ENCODE data around the gene PRKCA. TPM values are rescaled to one million over a fixed set of nuclear protein-coding genes. Genes with fewer than 3 reads are reported as not detected.

The PRKCA gene
- total and polyA plus RNA-seq, 10 of the 15 experiments (the other 5 are each of a cell fraction or from before 2014, with no cell fraction given) = 0.11 to 14.6 (median 0.72) TPM

DNA sequence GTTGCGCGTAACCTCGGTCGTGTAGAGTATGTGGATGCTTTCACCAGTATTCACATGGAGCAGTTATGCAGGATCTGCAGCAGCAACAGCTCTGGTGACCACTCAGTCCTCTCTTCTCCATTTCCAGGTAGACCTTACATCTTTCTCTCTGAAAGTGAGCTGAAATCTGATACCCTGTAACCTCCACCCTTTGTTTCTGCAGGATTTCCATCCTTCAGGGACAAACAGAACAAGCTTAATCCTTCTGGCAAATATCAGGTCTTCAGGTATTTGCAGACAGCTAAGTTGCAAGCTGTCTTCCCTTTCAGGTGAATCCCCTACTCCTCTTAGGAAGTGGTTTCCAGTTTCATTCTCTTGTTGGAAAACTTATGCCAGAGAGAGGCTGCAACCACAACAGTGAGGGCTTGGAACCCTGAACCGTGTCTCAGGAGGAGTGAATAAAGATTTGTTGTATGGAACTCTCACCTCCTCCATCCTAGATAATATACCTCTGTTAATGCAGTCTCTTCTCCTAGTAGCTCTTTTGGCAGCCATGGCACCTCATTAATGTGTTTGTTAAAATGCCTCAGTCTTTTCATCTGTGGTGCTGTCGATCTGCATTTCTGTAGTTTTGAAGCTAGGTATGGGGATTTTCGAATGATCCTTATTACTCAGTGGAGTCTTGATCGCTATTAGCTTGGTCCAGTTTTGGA, 172.5 kb downstream of the PRKCA start:
- no peak overlapping the region for H3K27ac ChIP-seq (ENCODE audit: control insufficient read depth, insufficient read depth)

More for the DNA sequence above, 172.5 kb downstream of the PRKCA start:
- ATAC-seq = no peak
- Histone ChIP-seq H3K36me3 (ENCODE audit: control insufficient read depth in 2 of 2, insufficient read depth in 2 of 2, low read length in 1 of 2) (no peaks in the 10 kb centered on the region), H3K4me2 (ENCODE audit: control insufficient read depth, insufficient read depth) (no peak overlapping the region), H3K4me1 (ENCODE audit: control insufficient read depth, insufficient read depth, low read length) (peaks cover 2% of the 10 kb centered on the region), H2AFZ (ENCODE audit: control insufficient read depth, low read depth, low read length) (no peak overlapping the region), H3K9me3 (replicated peaks; ENCODE audit: control insufficient read depth, insufficient read depth, low read length) (no peaks in the 10 kb centered on the region; the same call in 2 of the 3 replicates), H3K4me3 (no peak overlapping the region), H3K9ac (ENCODE audit: control insufficient read depth, insufficient read depth, low read length) (no peak overlapping the region), H3K79me2 (ENCODE audit: control insufficient read depth, insufficient read depth, low read length) (no peaks in the 10 kb centered on the region), H3K27me3 (replicated peaks in 1 of 2; ENCODE audit: control insufficient read depth in 2 of 2, insufficient read depth in 2 of 2, low read length in 1 of 2) (no peaks in the 10 kb centered on the region; a peak in 1 of 4 replicates), H4K20me1 (ENCODE audit: control insufficient read depth, insufficient read depth) (no peaks in the 10 kb centered on the region)
- no peak for FAIRE-seq
- in situ Hi-C loops (cut with MboI) = no loop called here
- POLR2A ChIA-PET = interaction anchor here (0.6 to 1.5 kb wide), 2 partner anchors 10 to 251 kb away, joined by 3 to 4 read pairs; no protein-coding TSS in a partner anchor
- intact Hi-C loops (cut with micrococcal nuclease; ENCODE audit: unreplicated experiment) = no loop called here
- RAD21 ChIA-PET (ENCODE audit: unreplicated experiment) = interaction anchor here (0.9 kb wide), 1 partner anchor 9 kb away, joined by 3 read pairs; no protein-coding TSS in a partner anchor
- WGBS (ENCODE audit: insufficient coverage, insufficient replicate concordance, low lambda C conversion rate, missing lambda C conversion rate) = 44% methylated on average over 8 of the region's 8 CpGs
- SMC1A ChIA-PET (ENCODE audit: uncharacterized antibody, unreplicated experiment) = interaction anchor here (0.7 to 2.5 kb wide), 6 partner anchors 9 to 61 kb away, joined by 3 to 16 read pairs (median 3); no protein-coding TSS in a partner anchor
- no TSS peak for BruUV-seq (replicated peaks)
- TF ChIP-seq ATF7 (IDR thresholded peaks at IDR 0.05; ENCODE audit: low read depth) (no peak), ESRRA (IDR thresholded peaks at IDR 0.05; ENCODE audit: low read length) (no peak), ZBED1 (IDR thresholded peaks at IDR 0.05; ENCODE audit: borderline replicate concordance) (no peak), POLR2AphosphoS2 (IDR thresholded peaks at IDR 0.05; ENCODE audit: low read depth, low read length) (no peak), HDAC6 (IDR thresholded peaks at IDR 0.05; ENCODE audit: unreplicated experiment) (no peak), SP1 (IDR thresholded peaks at IDR 0.05; ENCODE audit: low read depth, low read length) (no peak), CREM (IDR thresholded peaks at IDR 0.05; ENCODE audit: low read depth) (no peak), SIX5 (IDR thresholded peaks at IDR 0.05; ENCODE audit: low read depth, low read length, severe bottlenecking) (no peak), RBBP5 (conservative IDR thresholded peaks at IDR 0.05) (no peak), YY1 (IDR thresholded peaks at IDR 0.05; ENCODE audit: low read depth, low read length) (no peak), MTA2 (IDR thresholded peaks at IDR 0.05; ENCODE audit: low read depth) (no peak), ZSCAN29 (IDR thresholded peaks at IDR 0.05) (no peak), MAX (IDR thresholded peaks at IDR 0.05; ENCODE audit: low read depth, low read length) (no peak), TARDBP (IDR thresholded peaks at IDR 0.05; ENCODE audit: borderline replicate concordance) (no peak), IRF4 (IDR thresholded peaks at IDR 0.05; ENCODE audit: low read depth, low read length) (no peak), HCFC1 (IDR thresholded peaks at IDR 0.05; ENCODE audit: low read length) (no peak), ZZZ3 (IDR thresholded peaks at IDR 0.05; ENCODE audit: control insufficient read depth, insufficient read length, low read depth) (no peak), USF1 (IDR thresholded peaks at IDR 0.05; ENCODE audit: borderline replicate concordance, extremely low read length, insufficient read depth, low read depth, low read length) (no peak)
- TF ChIP-seq, protein P1, sequence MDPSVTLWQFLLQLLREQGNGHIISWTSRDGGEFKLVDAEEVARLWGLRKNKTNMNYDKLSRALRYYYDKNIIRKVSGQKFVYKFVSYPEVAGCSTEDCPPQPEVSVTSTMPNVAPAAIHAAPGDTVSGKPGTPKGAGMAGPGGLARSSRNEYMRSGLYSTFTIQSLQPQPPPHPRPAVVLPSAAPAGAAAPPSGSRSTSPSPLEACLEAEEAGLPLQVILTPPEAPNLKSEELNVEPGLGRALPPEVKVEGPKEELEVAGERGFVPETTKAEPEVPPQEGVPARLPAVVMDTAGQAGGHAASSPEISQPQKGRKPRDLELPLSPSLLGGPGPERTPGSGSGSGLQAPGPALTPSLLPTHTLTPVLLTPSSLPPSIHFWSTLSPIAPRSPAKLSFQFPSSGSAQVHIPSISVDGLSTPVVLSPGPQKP (IDR thresholded peaks at IDR 0.05; ENCODE audit: low read depth, low read length) = no peak
- TF ChIP-seq, protein P2, sequence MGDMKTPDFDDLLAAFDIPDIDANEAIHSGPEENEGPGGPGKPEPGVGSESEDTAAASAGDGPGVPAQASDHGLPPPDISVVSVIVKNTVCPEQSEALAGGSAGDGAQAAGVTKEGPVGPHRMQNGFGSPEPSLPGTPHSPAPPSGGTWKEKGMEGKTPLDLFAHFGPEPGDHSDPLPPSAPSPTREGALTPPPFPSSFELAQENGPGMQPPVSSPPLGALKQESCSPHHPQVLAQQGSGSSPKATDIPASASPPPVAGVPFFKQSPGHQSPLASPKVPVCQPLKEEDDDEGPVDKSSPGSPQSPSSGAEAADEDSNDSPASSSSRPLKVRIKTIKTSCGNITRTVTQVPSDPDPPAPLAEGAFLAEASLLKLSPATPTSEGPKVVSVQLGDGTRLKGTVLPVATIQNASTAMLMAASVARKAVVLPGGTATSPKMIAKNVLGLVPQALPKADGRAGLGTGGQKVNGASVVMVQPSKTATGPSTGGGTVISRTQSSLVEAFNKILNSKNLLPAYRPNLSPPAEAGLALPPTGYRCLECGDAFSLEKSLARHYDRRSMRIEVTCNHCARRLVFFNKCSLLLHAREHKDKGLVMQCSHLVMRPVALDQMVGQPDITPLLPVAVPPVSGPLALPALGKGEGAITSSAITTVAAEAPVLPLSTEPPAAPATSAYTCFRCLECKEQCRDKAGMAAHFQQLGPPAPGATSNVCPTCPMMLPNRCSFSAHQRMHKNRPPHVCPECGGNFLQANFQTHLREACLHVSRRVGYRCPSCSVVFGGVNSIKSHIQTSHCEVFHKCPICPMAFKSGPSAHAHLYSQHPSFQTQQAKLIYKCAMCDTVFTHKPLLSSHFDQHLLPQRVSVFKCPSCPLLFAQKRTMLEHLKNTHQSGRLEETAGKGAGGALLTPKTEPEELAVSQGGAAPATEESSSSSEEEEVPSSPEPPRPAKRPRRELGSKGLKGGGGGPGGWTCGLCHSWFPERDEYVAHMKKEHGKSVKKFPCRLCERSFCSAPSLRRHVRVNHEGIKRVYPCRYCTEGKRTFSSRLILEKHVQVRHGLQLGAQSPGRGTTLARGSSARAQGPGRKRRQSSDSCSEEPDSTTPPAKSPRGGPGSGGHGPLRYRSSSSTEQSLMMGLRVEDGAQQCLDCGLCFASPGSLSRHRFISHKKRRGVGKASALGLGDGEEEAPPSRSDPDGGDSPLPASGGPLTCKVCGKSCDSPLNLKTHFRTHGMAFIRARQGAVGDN (IDR thresholded peaks at IDR 0.05) = no peak
- CTCF ChIA-PET = interaction anchor here (1.1 to 1.7 kb wide), 2 partner anchors 9 to 270 kb away, joined by 3 to 9 read pairs; no protein-coding TSS in a partner anchor
- no peak for DNase-seq (ENCODE audit: low read depth, low spot score)

Data from GM12878 (cell line).